Measurements from ENCODE around the gene MDK. TPM values are rescaled to one million over a fixed set of nuclear protein-coding genes. Genes with fewer than 3 reads are reported as not detected.

The MDK gene
- total RNA-seq: 5.4 and 7.1 TPM in 2 replicates

- intact Hi-C loops (cut with micrococcal nuclease): loop anchor here (1.0 to 2.0 kb wide), 3 partner anchors 8 to 142 kb away; no protein-coding TSS in a partner anchor
- peak within 1 kb of the TSS; percentile 79 for H3K4me3 Mint-ChIP-seq
- peaks cover 9% of the 10 kb centered on the region for H3K4me1 Mint-ChIP-seq
- H3K36me3 Mint-ChIP-seq (ENCODE audit: low read depth): peaks cover 27% of the 10 kb centered on the region
- DNase-seq: peak; percentile 70
- peak within 1 kb of the TSS; percentile 80 for H3K27ac Mint-ChIP-seq
- peaks cover 16% of the 10 kb centered on the region for H3K27me3 Mint-ChIP-seq
- H3K9me3 Mint-ChIP-seq: no peaks in the 10 kb centered on the region
Observed at GRCh38 chr11:46381048-46381818, at the start of gene MDK. MDK (plus strand) TSS chr11:46381669; CDS start chr11:46382058, 389 bp downstream.

- Mint-ChIP-seq H3K27ac (no peak overlapping the region), H3K4me1 (peaks cover 33% of the 10 kb centered on the region), H3K4me3 (peak overlapping the region; percentile 58), H3K27me3 (peaks cover 55% of the 10 kb centered on the region), H3K36me3 (ENCODE audit: low read depth) (no peaks in the 10 kb centered on the region), H3K9me3 (no peaks in the 10 kb centered on the region)
- intact Hi-C loops (cut with micrococcal nuclease): no loop called here
- no peak for DNase-seq
Observed at GRCh38 chr11:46332093-46332567, 49.3 kb upstream of the MDK start.

- Mint-ChIP-seq H3K27me3 (peaks cover 53% of the 10 kb centered on the region), H3K27ac (no peak overlapping the region), H3K36me3 (ENCODE audit: low read depth) (no peaks in the 10 kb centered on the region), H3K4me1 (peaks cover 37% of the 10 kb centered on the region), H3K4me3 (peak overlapping the region; percentile 67), H3K9me3 (no peaks in the 10 kb centered on the region)
- DNase-seq: peak; percentile 73
- intact Hi-C loops (cut with micrococcal nuclease): no loop called here
Observed at GRCh38 chr11:46332568-46333393, 48.7 kb upstream of the MDK start.

- H3K27me3 Mint-ChIP-seq: peaks cover 53% of the 10 kb centered on the region
- H3K4me1 Mint-ChIP-seq: peaks cover 38% of the 10 kb centered on the region
- H3K27ac Mint-ChIP-seq: no peak overlapping the region
- intact Hi-C loops (cut with micrococcal nuclease): no loop called here
- peak overlapping the region; percentile 67 for H3K4me3 Mint-ChIP-seq
- H3K9me3 Mint-ChIP-seq: no peaks in the 10 kb centered on the region
- DNase-seq: peak; percentile 71
- H3K36me3 Mint-ChIP-seq (ENCODE audit: low read depth): no peaks in the 10 kb centered on the region
Observed at GRCh38 chr11:46333394-46333947, 48.0 kb upstream of the MDK start.

- H3K9me3 Mint-ChIP-seq: no peaks in the 10 kb centered on the region
- no peak for DNase-seq
Observed at GRCh38 chr11:46334211-46334610, 47.3 kb upstream of the MDK start.

GRCh38 chr11:46335271-46335670 is 46.2 kb upstream of the MDK start:
- Mint-ChIP-seq H3K36me3 (ENCODE audit: low read depth) (no peaks in the 10 kb centered on the region), H3K9me3 (no peaks in the 10 kb centered on the region), H3K27ac (no peak overlapping the region), H3K4me3 (no peak overlapping the region), H3K27me3 (peaks cover 42% of the 10 kb centered on the region), H3K4me1 (peaks cover 39% of the 10 kb centered on the region)
- no peak for DNase-seq
- intact Hi-C loops (cut with micrococcal nuclease): no loop called here

More at GRCh38 chr11:46334211-46334610, 47.3 kb upstream of the MDK start:
- no peaks in the 10 kb centered on the region for H3K36me3 Mint-ChIP-seq (ENCODE audit: low read depth)
- intact Hi-C loops (cut with micrococcal nuclease): loop anchor here (1.0 kb wide), 1 partner anchor 8 kb away; no protein-coding TSS in a partner anchor
- no peak overlapping the region for H3K27ac Mint-ChIP-seq
- H3K27me3 Mint-ChIP-seq: peaks cover 52% of the 10 kb centered on the region
- peak overlapping the region; percentile 21 for H3K4me3 Mint-ChIP-seq
- peaks cover 44% of the 10 kb centered on the region for H3K4me1 Mint-ChIP-seq

- H3K4me1 Mint-ChIP-seq: peaks cover 32% of the 10 kb centered on the region
Observed at GRCh38 chr11:46335890-46336562, 45.4 kb upstream of the MDK start.

GRCh38 chr11:46336563-46337180 is 44.8 kb upstream of the MDK start:
- no peak overlapping the region for H3K27ac Mint-ChIP-seq
- H3K36me3 Mint-ChIP-seq (ENCODE audit: low read depth): no peaks in the 10 kb centered on the region
- peaks cover 32% of the 10 kb centered on the region for H3K4me1 Mint-ChIP-seq
- intact Hi-C loops (cut with micrococcal nuclease): no loop called here
- no peak overlapping the region for H3K4me3 Mint-ChIP-seq
- DNase-seq: peak; percentile 68
- H3K9me3 Mint-ChIP-seq: no peaks in the 10 kb centered on the region
- peaks cover 28% of the 10 kb centered on the region for H3K27me3 Mint-ChIP-seq

More at GRCh38 chr11:46335890-46336562, 45.4 kb upstream of the MDK start:
- H3K4me3 Mint-ChIP-seq: no peak overlapping the region
- no peak overlapping the region for H3K27ac Mint-ChIP-seq
- DNase-seq: no peak
- intact Hi-C loops (cut with micrococcal nuclease): no loop called here
- H3K9me3 Mint-ChIP-seq: no peaks in the 10 kb centered on the region
- no peaks in the 10 kb centered on the region for H3K36me3 Mint-ChIP-seq (ENCODE audit: low read depth)
- peaks cover 34% of the 10 kb centered on the region for H3K27me3 Mint-ChIP-seq

- H3K27ac Mint-ChIP-seq: no peak overlapping the region
- no peak overlapping the region for H3K4me3 Mint-ChIP-seq
- peaks cover 22% of the 10 kb centered on the region for H3K27me3 Mint-ChIP-seq
- intact Hi-C loops (cut with micrococcal nuclease): no loop called here
- no peaks in the 10 kb centered on the region for H3K36me3 Mint-ChIP-seq (ENCODE audit: low read depth)
- peaks cover 38% of the 10 kb centered on the region for H3K4me1 Mint-ChIP-seq
- H3K9me3 Mint-ChIP-seq: no peaks in the 10 kb centered on the region
- no peak for DNase-seq
Observed at GRCh38 chr11:46337626-46338345, 43.7 kb upstream of the MDK start.

GRCh38 chr11:46338636-46338987 is 42.9 kb upstream of the MDK start:
- Mint-ChIP-seq H3K4me1 (peaks cover 40% of the 10 kb centered on the region), H3K27ac (no peak overlapping the region), H3K36me3 (ENCODE audit: low read depth) (no peaks in the 10 kb centered on the region), H3K4me3 (no peak overlapping the region), H3K27me3 (peaks cover 19% of the 10 kb centered on the region), H3K9me3 (no peaks in the 10 kb centered on the region)
- no peak for DNase-seq
- intact Hi-C loops (cut with micrococcal nuclease): no loop called here

- no peak for DNase-seq
- intact Hi-C loops (cut with micrococcal nuclease): no loop called here
- Mint-ChIP-seq H3K4me3 (no peak overlapping the region), H3K27me3 (peaks cover 15% of the 10 kb centered on the region), H3K27ac (no peak overlapping the region), H3K9me3 (no peaks in the 10 kb centered on the region), H3K4me1 (peaks cover 45% of the 10 kb centered on the region), H3K36me3 (ENCODE audit: low read depth) (no peaks in the 10 kb centered on the region)
Observed at GRCh38 chr11:46338988-46339666, 42.3 kb upstream of the MDK start.

- Mint-ChIP-seq H3K9me3 (no peaks in the 10 kb centered on the region), H3K27me3 (peaks cover 9% of the 10 kb centered on the region), H3K4me3 (no peak overlapping the region), H3K4me1 (peaks cover 50% of the 10 kb centered on the region), H3K27ac (no peak overlapping the region), H3K36me3 (ENCODE audit: low read depth) (no peaks in the 10 kb centered on the region)
- DNase-seq: no peak
- intact Hi-C loops (cut with micrococcal nuclease): loop anchor here (10.0 kb wide), 1 partner anchor 495 kb away; the partner anchor contains the start of gene CRY2
Observed at GRCh38 chr11:46339816-46340215, 41.7 kb upstream of the MDK start.
